Small intestine (tissue), 7 donors: ENCODE results near the gene KCNG2. TPM values are rescaled to one million over a fixed set of nuclear protein-coding genes. Genes with fewer than 3 reads are reported as not detected.

Experiments
- DNase-seq, 2 donors: peaks; one replicate each; pipeline versions ENCODE4 v3.0.0 to v3.0.0-alpha.2; 2013
- FAIRE-seq: peaks from 2 replicates; lab custom pipeline; 2012; peaks lifted over from hg19 to GRCh38; lab: Jason Lieb, UNC
- H3K27ac ChIP-seq, 3 donors: one replicate each; pipeline ENCODE4 v1.5.1; 2013; ENCODE audit warnings: low read length in 2 of 3, mild to moderate bottlenecking in 2 of 3, control low read depth in 1 of 3, inconsistent platforms in 1 of 3, low read depth in 1 of 3, moderate library complexity in 1 of 3
- H3K27me3 ChIP-seq, 3 donors: one replicate each; pipeline ENCODE4 v1.6.1; 2013; ENCODE audit warnings: low read length in 3 of 3, inconsistent platforms in 1 of 3; ENCODE audit not compliant: control insufficient read depth in 3 of 3, insufficient read depth in 3 of 3
- H3K36me3 ChIP-seq, 3 donors: one replicate each; pipeline ENCODE4 v1.6.1; 2013; ENCODE audit warnings: low read length in 3 of 3, inconsistent platforms in 1 of 3, low read depth in 1 of 3, mild to moderate bottlenecking in 1 of 3, moderate library complexity in 1 of 3; ENCODE audit not compliant: control insufficient read depth in 3 of 3, insufficient read depth in 2 of 3
- H3K4me1 ChIP-seq, 3 donors: one replicate each; pipeline ENCODE4 v1.6.1; 2013; ENCODE audit warnings: low read length in 2 of 3, inconsistent platforms in 1 of 3, low read depth in 1 of 3, mild to moderate bottlenecking in 1 of 3, moderate library complexity in 1 of 3; ENCODE audit not compliant: control insufficient read depth in 3 of 3, insufficient read depth in 2 of 3
- H3K4me3 ChIP-seq, 3 donors: one replicate each; pipeline ENCODE4 v1.5.1; 2013; ENCODE audit warnings: low read length in 3 of 3, control low read depth in 1 of 3, inconsistent platforms in 1 of 3, low read depth in 1 of 3, mild to moderate bottlenecking in 1 of 3, moderate library complexity in 1 of 3
- H3K9me3 ChIP-seq, 2 donors: one replicate each; pipeline ENCODE4 v1.6.1; 2013; ENCODE audit warnings: low read depth in 1 of 2, low read length in 1 of 2; ENCODE audit not compliant: control insufficient read depth in 2 of 2, insufficient read depth in 1 of 2
- WGBS, 3 donors: extraction: QIAGEN DNeasy Blood & Tissue Kit; methylation state at CpG; one replicate each; pipeline ENCODE4 v1.1.7; 2013; 5-methylcytosine and 5-hydroxymethylcytosine counted together
- polyA plus RNA-seq, 4 donors: library from polyadenylated mRNA; stranded (reverse) in 3 of 4; unstranded in 1 of 4; fragments of 200-250 nt in 3 of 4; fragments of 120-200 nt in 1 of 4; gene quantifications; one replicate each; pipeline versions ENCODE4 v1.2.1 to v1.2.3, GENCODE V29; 2013
- donor health status: healthy with polysubstance abuse.
- donor health status: control.
- donor health status: control.
- donor health status: Bipolar disorder and iron deficiency.
- donor health status: healthy.

The KCNG2 gene
- polyA plus RNA-seq, 4 donors, result 0.10 to 0.30 TPM; not detected in 2

DNA sequence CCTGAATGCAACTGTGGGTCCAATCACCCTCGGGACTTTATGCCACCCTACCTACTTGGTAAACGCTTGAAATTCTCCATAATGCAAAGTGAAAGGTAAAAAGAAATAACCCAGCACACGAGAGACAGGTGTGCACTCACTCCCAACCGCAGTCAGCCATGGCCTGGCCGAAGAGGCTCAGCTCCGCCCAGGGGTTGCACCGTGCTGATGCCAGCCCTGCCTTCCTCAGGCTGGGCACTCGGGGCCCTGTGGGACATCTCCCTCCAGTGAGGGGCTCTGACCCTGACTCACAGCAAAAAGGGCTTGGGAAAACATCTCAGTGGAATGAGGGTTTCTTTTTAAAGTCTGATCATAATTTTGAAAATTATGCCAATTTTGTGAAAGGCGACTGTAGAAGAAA is 140.5 kb downstream of the KCNG2 start:
- FAIRE-seq, result no peak
- Histone ChIP-seq H3K27me3 (no peaks in the 10 kb centered on the region), H3K4me3 (no peak overlapping the region), H3K4me1 (peaks cover 0 to 17% (median 6%) of the 10 kb centered on the region in 3 donors), H3K27ac (no peak overlapping the region), H3K36me3 (peaks cover 0 to 58% (median 5%) of the 10 kb centered on the region in 3 donors), H3K9me3 (peaks cover 0 to 23% of the 10 kb centered on the region in 2 donors)
- no peak for DNase-seq
- WGBS, 3 donors, result 85 to 92% (median 87%) methylated on average over 9 of the region's 9 CpGs

DNA sequence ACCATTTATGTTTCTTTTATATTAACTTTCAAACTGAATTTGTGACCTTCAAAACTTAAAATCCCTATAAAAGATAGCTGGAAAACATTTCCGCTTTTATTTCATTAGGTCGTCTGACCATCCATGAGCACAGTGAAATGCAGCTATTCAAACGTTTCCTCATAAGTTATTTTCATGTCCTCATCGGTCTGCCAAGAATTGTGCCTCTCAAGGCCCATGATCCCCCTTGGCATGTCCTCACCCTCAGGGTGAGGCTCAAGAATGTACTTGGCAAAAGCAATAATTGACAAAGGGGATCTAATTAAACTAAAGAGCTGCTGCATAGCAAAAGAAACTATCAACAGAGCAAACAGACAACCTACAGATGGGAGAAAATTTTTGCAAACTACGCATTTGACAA is 141.4 kb downstream of the KCNG2 start:
- H3K4me3 ChIP-seq, result no peak overlapping the region
- no peaks in the 10 kb centered on the region for H3K27me3 ChIP-seq
- WGBS, 3 donors, result 78 to 86% (median 85%) methylated on average over 5 of the region's 5 CpGs
- no peak for DNase-seq
- peaks cover 0 to 19% of the 10 kb centered on the region in 2 donors for H3K9me3 ChIP-seq
- H3K4me1 ChIP-seq, result peaks cover 0 to 17% (median 6%) of the 10 kb centered on the region in 3 donors
- no peak for FAIRE-seq
- peaks cover 0 to 64% (median 5%) of the 10 kb centered on the region in 3 donors for H3K36me3 ChIP-seq
- H3K27ac ChIP-seq, result no peak overlapping the region

DNA sequence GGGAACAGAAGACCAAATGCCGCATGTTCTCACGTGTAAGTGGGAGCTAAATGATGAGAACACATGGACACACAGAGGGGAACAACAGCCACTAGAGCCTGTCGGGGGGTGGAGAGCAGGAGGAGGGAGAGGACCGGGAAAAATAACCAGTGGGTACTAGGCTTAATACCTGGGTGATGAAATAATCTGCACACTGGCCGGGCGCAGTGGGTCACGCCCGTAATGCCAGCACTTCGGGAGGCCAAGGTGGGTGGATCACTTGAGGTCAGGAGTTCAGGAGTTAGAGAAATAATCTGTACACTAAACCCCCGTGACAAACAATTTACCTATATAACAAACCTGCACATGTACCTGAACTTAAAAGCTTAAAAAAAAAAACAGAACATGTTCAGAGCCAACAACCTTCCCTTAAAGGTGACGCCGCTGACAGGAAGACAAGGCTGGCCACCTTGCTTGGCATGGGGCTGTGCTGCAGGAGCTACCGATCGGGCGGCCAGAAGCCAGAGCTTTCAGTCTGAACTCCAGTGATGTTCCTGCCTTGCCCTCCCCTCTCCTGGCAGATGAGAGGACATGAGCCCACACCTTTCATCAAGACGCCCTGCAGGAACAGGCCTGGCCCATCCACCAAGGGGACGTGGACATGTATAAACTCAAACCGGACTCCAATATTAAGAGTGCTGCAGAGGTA is 142.5 kb downstream of the KCNG2 start:
- Histone ChIP-seq H3K27ac (no peak overlapping the region), H3K4me1 (peaks cover 0 to 9% (median 0%) of the 10 kb centered on the region in 3 donors), H3K4me3 (no peak overlapping the region), H3K27me3 (no peaks in the 10 kb centered on the region), H3K9me3 (peaks cover 0 to 17% of the 10 kb centered on the region in 2 donors), H3K36me3 (peaks cover 0 to 66% (median 5%) of the 10 kb centered on the region in 3 donors)
- FAIRE-seq (no peak), DNase-seq (no peak)
- WGBS, 3 donors, result 83 to 92% (median 85%) methylated on average over 18 of the region's 18 CpGs

DNA sequence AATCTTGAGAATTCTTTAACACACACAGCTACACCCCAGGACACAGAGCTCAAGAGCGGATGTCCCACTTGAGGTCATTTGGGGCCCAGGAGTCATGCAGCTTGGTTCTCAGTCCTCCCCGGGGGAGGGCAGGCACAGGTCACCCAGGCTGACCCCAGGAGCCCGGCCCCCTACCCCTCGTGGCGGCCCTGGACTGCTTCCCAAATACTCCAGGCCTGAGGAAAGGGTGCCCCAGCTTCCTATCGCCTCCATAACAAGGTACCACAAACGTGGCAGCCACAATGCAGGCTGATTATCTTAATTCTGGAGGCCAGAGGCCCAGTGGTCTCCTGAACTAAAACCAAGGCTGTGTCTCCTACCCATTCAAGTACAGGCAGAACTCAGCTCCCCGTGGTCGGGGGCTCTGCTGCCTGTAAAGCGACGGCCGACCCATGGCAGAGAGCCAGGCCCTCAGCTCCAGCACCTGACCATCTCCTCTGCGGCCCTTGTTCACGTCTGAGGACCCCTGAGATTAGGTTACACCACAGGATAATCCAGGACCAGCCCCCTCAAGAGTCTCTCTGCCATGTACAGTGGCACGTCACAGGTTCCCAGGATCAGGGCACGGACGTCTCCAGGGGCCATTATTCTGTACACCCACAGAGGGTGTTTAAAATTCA is 143.2 kb downstream of the KCNG2 start:
- WGBS, 3 donors, result 86 to 91% (median 90%) methylated on average over 17 of the region's 17 CpGs
- Histone ChIP-seq H3K9me3 (peaks cover 0 to 10% of the 10 kb centered on the region in 2 donors), H3K27ac (no peak overlapping the region), H3K4me3 (no peak overlapping the region), H3K36me3 (peaks cover 0 to 64% (median 5%) of the 10 kb centered on the region in 3 donors), H3K4me1 (peaks cover 0 to 9% (median 0%) of the 10 kb centered on the region in 3 donors), H3K27me3 (no peaks in the 10 kb centered on the region)
- no peak for DNase-seq
- FAIRE-seq, result no peak

DNA sequence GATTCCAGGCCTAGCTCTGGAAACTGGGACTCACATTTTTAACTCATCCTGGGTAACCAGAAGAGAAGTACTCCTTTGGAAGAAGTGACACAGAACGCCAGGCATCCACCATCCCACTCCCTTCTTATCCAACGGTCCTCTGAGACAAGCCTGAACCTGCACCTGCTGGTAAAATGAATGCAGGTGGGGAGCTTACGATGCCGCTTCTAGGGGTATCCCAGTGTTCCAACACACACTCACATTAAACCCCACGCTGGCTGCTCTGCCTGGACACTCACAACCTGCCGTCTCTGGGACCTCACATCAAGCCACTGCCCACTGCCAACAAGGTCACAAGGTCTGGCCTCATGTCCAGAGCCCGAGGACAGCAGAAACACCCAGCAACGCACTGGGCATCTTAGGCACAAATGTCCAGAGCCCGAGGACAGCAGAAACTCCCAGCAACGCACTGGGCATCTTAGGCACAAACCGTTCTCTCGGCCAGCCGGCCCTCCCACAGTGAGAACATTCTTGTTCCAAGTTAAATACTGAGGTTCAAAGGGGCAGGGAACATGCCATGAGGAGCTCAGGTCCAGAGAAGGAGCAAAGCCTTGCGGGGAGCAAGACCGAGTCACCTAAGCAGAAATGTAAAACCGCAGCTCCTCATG is 143.9 kb downstream of the KCNG2 start:
- DNase-seq (no peak), FAIRE-seq (no peak)
- H3K4me1 ChIP-seq, result peaks cover 0 to 9% (median 0%) of the 10 kb centered on the region in 3 donors

DNA sequence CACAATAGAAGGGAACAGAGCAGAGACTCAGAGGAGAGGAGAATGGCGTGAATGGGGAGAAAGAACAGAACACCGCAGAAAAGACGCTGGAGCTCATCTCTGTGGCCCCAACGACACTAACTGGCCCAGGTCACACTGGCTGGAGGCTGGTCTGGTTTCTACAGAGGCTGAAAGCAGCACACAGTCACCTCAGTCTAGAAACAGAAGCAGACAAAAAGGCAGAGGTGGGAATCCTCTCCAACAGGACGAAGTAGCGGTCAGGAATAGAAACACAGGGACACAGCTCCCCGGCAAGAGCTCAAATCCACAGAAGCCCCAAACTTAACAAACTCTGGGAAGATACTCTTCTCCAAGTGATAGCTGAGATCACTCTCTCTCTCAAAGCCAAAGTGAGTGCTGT is 144.5 kb downstream of the KCNG2 start:
- Histone ChIP-seq H3K4me1 (peaks cover 0 to 9% (median 0%) of the 10 kb centered on the region in 3 donors), H3K4me3 (no peak overlapping the region), H3K27ac (no peak overlapping the region), H3K36me3 (peaks cover 0 to 58% (median 5%) of the 10 kb centered on the region in 3 donors), H3K9me3 (peaks cover 0 to under 1% of the 10 kb centered on the region in 2 donors), H3K27me3 (no peaks in the 10 kb centered on the region)
- no peak for FAIRE-seq
- DNase-seq, result no peak
- 91 to 96% (median 94%) methylated on average over 7 of the region's 7 CpGs for WGBS, 3 donors

More for the DNA sequence above, 143.9 kb downstream of the KCNG2 start:
- Histone ChIP-seq H3K4me3 (no peak overlapping the region), H3K36me3 (peaks cover 0 to 64% (median 5%) of the 10 kb centered on the region in 3 donors), H3K27me3 (no peaks in the 10 kb centered on the region), H3K9me3 (peaks cover 0 to 7% of the 10 kb centered on the region in 2 donors), H3K27ac (no peak overlapping the region)
- WGBS, 3 donors, result 81 to 91% (median 91%) methylated on average over 16 of the region's 16 CpGs

DNA sequence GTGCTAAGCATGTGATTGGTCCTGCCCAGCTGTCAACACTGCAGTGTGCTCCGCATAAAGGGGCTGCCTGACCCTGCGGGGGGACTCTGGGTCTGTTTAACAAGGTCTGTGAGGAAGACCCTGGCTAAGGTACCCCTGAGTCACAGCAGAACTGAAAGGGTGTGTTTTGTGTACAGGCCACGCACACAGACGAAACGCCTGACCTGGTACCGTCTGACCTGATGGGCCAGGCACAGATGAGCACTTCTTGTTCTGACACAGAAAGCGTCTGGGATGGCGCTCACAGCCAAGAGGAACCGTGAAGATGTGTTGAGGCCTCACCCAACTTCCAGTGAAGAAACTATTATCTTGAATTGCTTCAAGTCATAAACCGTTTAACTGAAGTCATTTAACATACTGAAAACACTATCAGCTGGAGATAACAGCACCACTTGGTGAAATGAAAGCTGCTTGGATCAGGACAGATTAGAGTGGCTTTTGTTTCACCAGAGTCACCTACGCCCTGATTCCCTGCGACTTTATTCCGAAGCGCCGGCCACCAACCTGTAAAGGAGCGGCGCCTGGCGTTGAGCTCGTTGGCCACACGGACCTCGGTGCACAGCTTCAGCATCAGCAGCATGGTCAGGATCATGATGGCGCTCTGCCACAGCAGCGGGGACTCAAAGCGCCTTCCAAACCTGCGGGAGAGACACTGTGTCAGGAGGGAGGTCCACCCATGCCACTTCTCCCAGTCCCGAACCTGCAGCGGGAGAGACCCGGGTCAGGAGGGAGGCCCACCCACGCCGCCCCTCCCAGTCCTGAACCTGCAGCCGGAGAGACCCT is 145.3 kb downstream of the KCNG2 start:
- Histone ChIP-seq H3K27me3 (no peaks in the 10 kb centered on the region), H3K4me1 (peaks cover 0 to 11% (median 0%) of the 10 kb centered on the region in 3 donors), H3K9me3 (no peaks in the 10 kb centered on the region), H3K4me3 (no peak overlapping the region), H3K36me3 (peaks cover 0 to 57% (median 5%) of the 10 kb centered on the region in 3 donors), H3K27ac (no peak overlapping the region)
- 24 to 72% (median 48%) methylated on average over 31 of the region's 31 CpGs for WGBS, 3 donors
- DNase-seq (peak; percentile 70 to 87), FAIRE-seq (no peak)
